KG1 (cell line): Measurements from ENCODE around the gene GLIPR2.
A peak's percentile ranks its signal among the peaks of the same experiment; 100 is the strongest.
"Not testable (repeated sequence)": the region's sequence is repeated elsewhere in the genome, so short reads cannot be mapped to it uniquely, and the experiment has no call there.

Experiments used
- DNase-seq: peaks from one replicate; lab custom pipeline; 2025; lab: John Stamatoyannopoulos, UW

GLIPR2 gene

GRCh38 chr9:36136272-36136893, at the start of gene GLIPR2:
TSS of gene GLIPR2 (plus strand) at chr9:36136733. CDS start at chr9:36136779, 46 bp downstream.
- DNase-seq: peak; percentile 59

GRCh38 chr9:36087054-36087453, 49.5 kb upstream of the GLIPR2 start:
- not testable (repeated sequence) for DNase-seq

- DNase-seq: no peak
Measured at GRCh38 chr9:36088020-36088419, 48.5 kb upstream of the GLIPR2 start.

- no peak for DNase-seq
Measured at GRCh38 chr9:36091026-36091953, 45.2 kb upstream of the GLIPR2 start.

GRCh38 chr9:36092014-36092413, 44.5 kb upstream of the GLIPR2 start:
- DNase-seq: no peak

- DNase-seq: no peak
Measured at GRCh38 chr9:36092509-36093215, 43.9 kb upstream of the GLIPR2 start.

- DNase-seq: no peak
Measured at GRCh38 chr9:36093384-36093783, 43.1 kb upstream of the GLIPR2 start.

- DNase-seq: no peak
Measured at GRCh38 chr9:36099718-36100117, 36.8 kb upstream of the GLIPR2 start.

- no peak for DNase-seq
Measured at GRCh38 chr9:36100532-36100931, 36.0 kb upstream of the GLIPR2 start.

- DNase-seq: no peak
Measured at GRCh38 chr9:36101916-36102741, 34.4 kb upstream of the GLIPR2 start.

GRCh38 chr9:36102742-36103495, 33.6 kb upstream of the GLIPR2 start:
- DNase-seq: peak; percentile 16

- no peak for DNase-seq
Measured at GRCh38 chr9:36109071-36109470, 27.5 kb upstream of the GLIPR2 start.

- no peak for DNase-seq
Measured at GRCh38 chr9:36110434-36110833, 26.1 kb upstream of the GLIPR2 start.

GRCh38 chr9:36112516-36112915, 24.0 kb upstream of the GLIPR2 start:
- no peak for DNase-seq

- DNase-seq: no peak
Measured at GRCh38 chr9:36113999-36114398, 22.5 kb upstream of the GLIPR2 start.

GRCh38 chr9:36116593-36116992, 19.9 kb upstream of the GLIPR2 start:
- DNase-seq: no peak

- no peak for DNase-seq
Measured at GRCh38 chr9:36118201-36118600, 18.3 kb upstream of the GLIPR2 start.

- no peak for DNase-seq
Measured at GRCh38 chr9:36118706-36119105, 17.8 kb upstream of the GLIPR2 start.

- DNase-seq: no peak
Measured at GRCh38 chr9:36119476-36119875, 17.1 kb upstream of the GLIPR2 start.

GRCh38 chr9:36120705-36121104, 15.8 kb upstream of the GLIPR2 start:
- DNase-seq: no peak

- DNase-seq: no peak
Measured at GRCh38 chr9:36121971-36122370, 14.6 kb upstream of the GLIPR2 start.
